HepG2 (cell line): ENCODE results near the gene DNM3. TPM values are rescaled to one million over a fixed set of nuclear protein-coding genes. Genes with fewer than 3 reads are reported as not detected.

ENCODE experiments used
- ATAC-seq: fragments of 200-7000 bp; cut with Tn5 transposase; 3 replicates; pipeline ENCODE4 v1.9.1; 2020; ENCODE audit warnings: mild to moderate bottlenecking, moderate library complexity
- BruUV-seq: library from RNA; stranded (reverse); fragments of 400-500 nt; replicated peaks from 2 replicates; lab custom pipeline; 2021; lab: Mats Ljungman, UMichigan
- CTCF ChIA-PET: fragments of 300-600 bp; formaldehyde crosslinking; extraction: SDS; loops from one replicate; lab custom pipeline; 2021; ENCODE audit warnings: low total read pairs, inconsistent platforms, low intra/inter-chr PET ratio; lab: Yijun Ruan, JAX
- POLR2A ChIA-PET: fragments of 350-600 bp; sonication (Branson Sonifier 250); formaldehyde crosslinking; loops from one replicate; lab custom pipeline; 2020; ENCODE audit warnings: antibody characterized with exemption, inconsistent platforms; lab: Yijun Ruan, JAX
- DNase-seq: peaks from one replicate; pipeline ENCODE4 v3.0.0-alpha.2; 2015; ENCODE audit warnings: low spot score
- FAIRE-seq: peaks from 3 replicates; lab custom pipeline; 2011; peaks lifted over from hg19 to GRCh38; lab: Jason Lieb, UNC
- H2AFZ ChIP-seq: one replicate; pipeline ENCODE4 v1.6.1; 2011; ENCODE audit warnings: low read length, inconsistent platforms
- H3K27ac ChIP-seq: fragments of 300-600 bp; 3 replicates; pipeline ENCODE4 v1.8.0; 2011; ENCODE audit warnings: mixed run types, mild to moderate bottlenecking, mixed read lengths, low read length, inconsistent platforms; ENCODE audit not compliant: insufficient read depth; ENCODE audit errors: extremely low read length
- H3K27me3 ChIP-seq, 2 experiments: fragments of 200-600 bp in 1 of 2; 2 replicates in 1 of 2; 3 replicates in 1 of 2; pipeline versions ENCODE4 v1.6.0 to v1.8.0; 2011; ENCODE audit warnings: low read length in 2 of 2, mild to moderate bottlenecking in 2 of 2, moderate library complexity in 2 of 2, inconsistent platforms in 1 of 2; ENCODE audit not compliant: insufficient read depth in 2 of 2, control insufficient read depth in 1 of 2
- H3K36me3 ChIP-seq, 2 experiments: fragments of 200-600 bp in 1 of 2; replicated peaks in 1 of 2; 2 replicates in 1 of 2; 3 replicates in 1 of 2; pipeline versions ENCODE4 v1.5.1 to v1.8.0; 2011; ENCODE audit warnings: low read length in 2 of 2, inconsistent platforms in 1 of 2; ENCODE audit not compliant: insufficient read depth in 2 of 2, control insufficient read depth in 1 of 2
- H3K4me1 ChIP-seq: 2 replicates; pipeline ENCODE4 v1.5.1; 2012; ENCODE audit warnings: low read length, inconsistent platforms; ENCODE audit not compliant: insufficient read depth
- H3K4me2 ChIP-seq: 2 replicates; pipeline ENCODE4 v1.6.0; 2011; ENCODE audit warnings: low read depth, low read length, inconsistent platforms
- H3K4me3 ChIP-seq, 3 experiments: fragments of 200-600 bp in 1 of 3; sonication (generic), shearing (Covaris generic) in 1 of 3; replicated peaks in 1 of 3; 2 replicates each; pipeline ENCODE4 v1.5.1; 2011 to 2016; ENCODE audit warnings: low read length in 3 of 3, inconsistent platforms in 2 of 3, low read depth in 2 of 3, mild to moderate bottlenecking in 2 of 3, control low read depth in 1 of 3, mixed read lengths in 1 of 3; ENCODE audit not compliant: insufficient read depth in 1 of 3
- H3K79me2 ChIP-seq: one replicate; pipeline ENCODE4 v1.6.1; 2011; ENCODE audit warnings: low read length, inconsistent platforms; ENCODE audit not compliant: insufficient read depth
- H3K9ac ChIP-seq: 2 replicates; pipeline ENCODE4 v1.6.0; 2011; ENCODE audit warnings: mild to moderate bottlenecking, low read depth, low read length, inconsistent platforms; ENCODE audit not compliant: insufficient read depth
- H3K9me3 ChIP-seq: 2 replicates; pipeline ENCODE4 v1.5.1; 2012; ENCODE audit warnings: mild to moderate bottlenecking, low read length
- H4K20me1 ChIP-seq: 2 replicates; pipeline ENCODE4 v1.6.0; 2011; ENCODE audit warnings: inconsistent platforms, mild to moderate bottlenecking, low read length, moderate library complexity; ENCODE audit not compliant: insufficient read depth
- MLXIP ChIP-seq: sonication (generic); formaldehyde crosslinking; IDR thresholded peaks from 2 replicates; pipeline ENCODE4 v1.9.0; 2021; ENCODE audit warnings: missing genetic modification reagents, borderline replicate concordance
- NFAT5 ChIP-seq: sonication (generic); formaldehyde crosslinking; IDR thresholded peaks from 2 replicates; pipeline ENCODE4 v1.4.0; 2020; ENCODE audit warnings: missing genetic modification reagents
- PAWR ChIP-seq: sonication (generic); formaldehyde crosslinking; IDR thresholded peaks from 2 replicates; pipeline ENCODE4 v1.4.0; 2020; ENCODE audit warnings: missing genetic modification reagents, mild to moderate bottlenecking, borderline replicate concordance
- SAFB2 ChIP-seq: sonication (generic); formaldehyde crosslinking; IDR thresholded peaks from 2 replicates; pipeline ENCODE4 v1.5.1; 2020; ENCODE audit warnings: missing genetic modification reagents, low read depth, mild to moderate bottlenecking, borderline replicate concordance
- TEF ChIP-seq: sonication (generic); formaldehyde crosslinking; IDR thresholded peaks from 2 replicates; pipeline ENCODE4 v1.5.0; 2020; ENCODE audit warnings: missing genetic modification reagents
- TGIF2 ChIP-seq: IDR thresholded peaks from 2 replicates; pipeline ENCODE4 v1.6.1; 2016; ENCODE audit warnings: control low read depth, missing compliant biosample characterization
- ZNF326 ChIP-seq: sonication (generic); formaldehyde crosslinking; IDR thresholded peaks from 2 replicates; pipeline ENCODE4 v1.4.0; 2020; ENCODE audit warnings: missing genetic modification reagents, borderline replicate concordance
- ZNF432 ChIP-seq: sonication (generic); formaldehyde crosslinking; IDR thresholded peaks from 2 replicates; pipeline ENCODE4 v1.5.0; 2020; ENCODE audit warnings: missing genetic modification reagents, mild to moderate bottlenecking, borderline replicate concordance
- ZNF460 ChIP-seq: sonication (generic); formaldehyde crosslinking; IDR thresholded peaks from 2 replicates; pipeline ENCODE4 v1.5.1; 2020; ENCODE audit warnings: missing genetic modification reagents, mild to moderate bottlenecking, borderline replicate concordance
- ZNF670 ChIP-seq: sonication (generic); formaldehyde crosslinking; IDR thresholded peaks from 2 replicates; pipeline ENCODE4 v1.8.0; 2022; ENCODE audit warnings: mild to moderate bottlenecking, missing genetic modification reagents, borderline replicate concordance
- ZNF687 ChIP-seq: sonication (generic); formaldehyde crosslinking; IDR thresholded peaks from 2 replicates; pipeline ENCODE4 v1.5.1; 2020; ENCODE audit warnings: mild to moderate bottlenecking, missing genetic modification reagents, moderate library complexity
- WGBS: methylation state at CpG from one replicate; pipeline ENCODE4 v1.1.6; 2017; ENCODE audit warnings: low lambda C conversion rate; 5-methylcytosine and 5-hydroxymethylcytosine counted together
- in situ Hi-C: cut with HindIII; loops from 2 replicates; pipeline ENCODE4 v1.10.0; 2017; ENCODE audit warnings: low pct_unique_long_range_greater_than_20kb; ENCODE audit not compliant: extremely low pct_ligation_motif_present
- intact Hi-C: fragments of 100-400 bp; cut with micrococcal nuclease; formaldehyde crosslinking; loops from one replicate; pipeline ENCODE4 v1.10.0; 2022; ENCODE audit not compliant: unreplicated experiment
- polyA plus RNA-seq, 8 experiments: library from polyadenylated mRNA; depleted of rRNA in 3 of 8; stranded (reverse) in 7 of 8; unstranded in 1 of 8; fragments of >200 nt; fragmentation: Illumina TruSeq in 4 of 8; extraction: Trizol in 4 of 8; gene quantifications; 2 replicates each; pipeline versions ENCODE4 v1.2.1 to v1.2.3, GENCODE V29; 2011 to 2016; ENCODE audit warnings: low read depth in 4 of 8, missing spikeins in 1 of 8, mixed read lengths in 1 of 8; ENCODE audit not compliant: insufficient read depth in 1 of 8
- total RNA-seq, 5 experiments: library from RNA; depleted of rRNA; stranded (reverse); fragments of >200 nt; fragmentation: Illumina TruSeq; extraction: Trizol; gene quantifications; 2 replicates each; pipeline ENCODE4 v1.2.3, GENCODE V29; 2016; ENCODE audit warnings: low read depth in 1 of 5

Gene DNM3
- total and polyA plus RNA-seq, 2 of the 13 experiments (the other 11 are each of a cell fraction or from before 2014, with no cell fraction given), result 0.05 TPM; not detected in 1

- no peaks in the 10 kb centered on the region for H3K4me1 ChIP-seq
- H4K20me1 ChIP-seq, result no peaks in the 10 kb centered on the region
- H2AFZ ChIP-seq, result no peak overlapping the region
- ChIA-PET POLR2A (no interaction called here), CTCF (no interaction called here)
- H3K27ac ChIP-seq, result no peak overlapping the region
- no peaks in the 10 kb centered on the region for H3K36me3 ChIP-seq
- no peak overlapping the region for H3K4me3 ChIP-seq
- ATAC-seq (no peak), FAIRE-seq (no peak), DNase-seq (no peak)
- no peaks in the 10 kb centered on the region for H3K9me3 ChIP-seq
- no peak overlapping the region for H3K4me2 ChIP-seq
- H3K9ac ChIP-seq, result no peak overlapping the region
- BruUV-seq, result no TSS peak
- WGBS, result 11% methylated on average over 2 of the region's 2 CpGs
- no peaks in the 10 kb centered on the region for H3K79me2 ChIP-seq
- in situ Hi-C loops (no loop called here), intact Hi-C loops (no loop called here)
- 0 out of 5 replicates have a peak, but pooled peaks cover 0 to 7% of the 10 kb centered on the region in 2 experiments for H3K27me3 ChIP-seq
- TF ChIP-seq ZNF670 (CRISPR knock-in tag), result no peak
- no peak for TF ChIP-seq TGIF2 (CRISPR knock-in tag)
- no peak for TF ChIP-seq ZNF687 (CRISPR knock-in tag)
- TF ChIP-seq TEF, result no peak
- no peak for TF ChIP-seq ZNF432 (CRISPR knock-in tag)
- no peak for TF ChIP-seq ZNF326 (CRISPR knock-in tag)
- TF ChIP-seq PAWR (CRISPR knock-in tag), result no peak
- no peak for TF ChIP-seq SAFB2 (CRISPR knock-in tag)
- no peak for TF ChIP-seq MLXIP (CRISPR knock-in tag)
- no peak for TF ChIP-seq NFAT5 (CRISPR knock-in tag)
- no peak for TF ChIP-seq ZNF460 (CRISPR knock-in tag)
These were observed 484.2 kb downstream of the DNM3 start for GRCh38 chr1:172325531-172325930.
